ENCODE data around the gene COMT. TPM values are rescaled to one million over a fixed set of nuclear protein-coding genes. Genes with fewer than 3 reads are reported as not detected.

COMT gene
- total and polyA plus RNA-seq, 2 experiments from 2014 or later = 29.6 to 29.8 TPM

GRCh38 chr22:19931514-19931913 is 10.1 kb upstream of the COMT start:
- H3K27me3 Mint-ChIP-seq (ENCODE audit: insufficient read depth, low read depth, poor library complexity) = peaks cover 8% of the 10 kb centered on the region
- TF ChIP-seq STAT1 (IDR thresholded peaks at IDR 0.05; ENCODE audit: unreplicated experiment) (no peak), ZNF114 (CRISPR knock-in tag; IDR thresholded peaks at IDR 0.05) (no peak), EZH2phosphoT487 (IDR thresholded peaks at IDR 0.05; ENCODE audit: unreplicated experiment) (no peak), CREB1 (CRISPR knock-in tag; IDR thresholded peaks at IDR 0.05; ENCODE audit: low read depth) (no peak), NANOG (IDR thresholded peaks at IDR 0.05; ENCODE audit: borderline replicate concordance) (no peak), ETS1 (IDR thresholded peaks at IDR 0.05) (no peak), CTCF (conservative IDR thresholded peaks at IDR 0.05; ENCODE audit: low read depth in 2 of 2) (no peak), EZH2 (IDR thresholded peaks at IDR 0.05; ENCODE audit: low read depth, unreplicated experiment) (no peak), ZNF462 (CRISPR knock-in tag; IDR thresholded peaks at IDR 0.05) (no peak), ZNF331 (CRISPR knock-in tag; IDR thresholded peaks at IDR 0.05; ENCODE audit: low read depth) (no peak), POLR2AphosphoS5 (IDR thresholded peaks at IDR 0.05; ENCODE audit: low read depth) (no peak)
- Histone ChIP-seq H3K4me3 (no peak overlapping the region), H3K27me3 (ENCODE audit: insufficient read depth) (no peaks in the 10 kb centered on the region), H3K79me2 (replicated peaks; ENCODE audit: insufficient read depth) (no peaks in the 10 kb centered on the region), H4K20me1 (replicated peaks; ENCODE audit: insufficient read depth) (no peaks in the 10 kb centered on the region), H3K4me2 (no peak overlapping the region), H2AFZ (no peak overlapping the region), H3K4me1 (ENCODE audit: insufficient read depth) (no peaks in the 10 kb centered on the region), H3K27ac (ENCODE audit: low read depth) (no peak overlapping the region), H3K36me3 (ENCODE audit: insufficient read depth) (peaks cover 2% of the 10 kb centered on the region; the same call in 1 of the 2 replicates), H3K9me2 (ENCODE audit: insufficient read depth) (no peaks in the 10 kb centered on the region), H3F3A (replicated peaks; ENCODE audit: low read depth) (no peaks in the 10 kb centered on the region)
- peaks cover 15% of the 10 kb centered on the region for H3K36me3 Mint-ChIP-seq (ENCODE audit: low read depth)
- H3K4me3 Mint-ChIP-seq = no peak overlapping the region
- no peak for DNase-seq (ENCODE audit: low spot score)
- no peak overlapping the region for H3K27ac Mint-ChIP-seq
- H3K4me1 Mint-ChIP-seq = no peaks in the 10 kb centered on the region
- H3K9me3 Mint-ChIP-seq = peaks cover 14% of the 10 kb centered on the region
- no peak for ATAC-seq

Data from GM23338 (cell line).